GM12878 (cell line): Measurements from ENCODE around the gene HSD11B1.

Experiments
- CTCF ChIP-seq, 3 experiments: IDR thresholded peaks in 2 of 3; conservative IDR thresholded peaks in 1 of 3; 2 replicates each; pipeline ENCODE4 v1.5.1; 2011; ENCODE audit warnings: low read depth in 3 of 3, low read length in 3 of 3, mild to moderate bottlenecking in 3 of 3, control low read depth in 2 of 3, moderate library complexity in 2 of 3, inconsistent platforms in 1 of 3, mixed read lengths in 1 of 3; ENCODE audit not compliant: control insufficient read depth in 2 of 3, insufficient read depth in 1 of 3; ENCODE audit errors: extremely low read depth in 1 of 3
- E2F8 ChIP-seq: fragments of 450-650 bp; IDR thresholded peaks from 2 replicates; pipeline ENCODE4 v1.6.1; 2018; ENCODE audit warnings: mild to moderate bottlenecking, low read depth, moderate library complexity; ENCODE audit not compliant: partially characterized antibody
- LARP7 ChIP-seq: fragments of 450-650 bp; IDR thresholded peaks from 2 replicates; pipeline ENCODE4 v1.6.1; 2017; ENCODE audit warnings: mild to moderate bottlenecking
- YBX1 ChIP-seq: fragments of 450-650 bp; IDR thresholded peaks from 2 replicates; pipeline ENCODE4 v1.6.1; 2016; ENCODE audit warnings: antibody characterized with exemption
- ZNF274 ChIP-seq: IDR thresholded peaks from one replicate; pipeline ENCODE4 v1.8.0; 2011; ENCODE audit not compliant: insufficient read length, insufficient read depth

- TF ChIP-seq CTCF (IDR thresholded peaks at IDR 0.05 in 2 of 3, conservative IDR thresholded peaks at IDR 0.05 in 1 of 3; ENCODE audit: control insufficient read depth in 2 of 3, extremely low read depth in 1 of 3, insufficient read depth in 1 of 3, low read depth in 3 of 3, low read length in 3 of 3) (no peak), LARP7 (no peak), ZNF274 (no peak), YBX1 (no peak), E2F8 (no peak)
Observed at GRCh38 chr1:209723265-209723664, 18.6 kb downstream of the HSD11B1 start.
